ENCODE data around the gene RAVER1. TPM values are rescaled to one million over a fixed set of nuclear protein-coding genes. Genes with fewer than 3 reads are reported as not detected.
"Not testable (repeated sequence)": the region's sequence is repeated elsewhere in the genome, so short reads cannot be mapped to it uniquely, and the experiment has no call there.

The RAVER1 gene, protein sequence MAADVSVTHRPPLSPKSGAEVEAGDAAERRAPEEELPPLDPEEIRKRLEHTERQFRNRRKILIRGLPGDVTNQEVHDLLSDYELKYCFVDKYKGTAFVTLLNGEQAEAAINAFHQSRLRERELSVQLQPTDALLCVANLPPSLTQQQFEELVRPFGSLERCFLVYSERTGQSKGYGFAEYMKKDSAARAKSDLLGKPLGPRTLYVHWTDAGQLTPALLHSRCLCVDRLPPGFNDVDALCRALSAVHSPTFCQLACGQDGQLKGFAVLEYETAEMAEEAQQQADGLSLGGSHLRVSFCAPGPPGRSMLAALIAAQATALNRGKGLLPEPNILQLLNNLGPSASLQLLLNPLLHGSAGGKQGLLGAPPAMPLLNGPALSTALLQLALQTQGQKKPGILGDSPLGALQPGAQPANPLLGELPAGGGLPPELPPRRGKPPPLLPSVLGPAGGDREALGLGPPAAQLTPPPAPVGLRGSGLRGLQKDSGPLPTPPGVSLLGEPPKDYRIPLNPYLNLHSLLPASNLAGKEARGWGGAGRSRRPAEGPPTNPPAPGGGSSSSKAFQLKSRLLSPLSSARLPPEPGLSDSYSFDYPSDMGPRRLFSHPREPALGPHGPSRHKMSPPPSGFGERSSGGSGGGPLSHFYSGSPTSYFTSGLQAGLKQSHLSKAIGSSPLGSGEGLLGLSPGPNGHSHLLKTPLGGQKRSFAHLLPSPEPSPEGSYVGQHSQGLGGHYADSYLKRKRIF
- total RNA-seq = 10 to 100 TPM; 34.5 to 49.6 TPM
- polyA plus RNA-seq (ENCODE audit: insufficient read depth, low read depth, low replicate concordance) = 32.3 TPM
- long read RNA-seq, donor 1, transcript RAVER1-208 (13 exons, 3,501 nt) = major isoform, 12 of 12 reads
- long read RNA-seq, donor 1, partial matches to known transcripts = 0 of 12 reads
- long read RNA-seq, donor 1, other reads (novel, unspliced or antisense) = 0 of 12 reads
- long read RNA-seq, donor 2, partial matches to known transcripts = 11 of 14 reads
- long read RNA-seq, donor 2, other reads (novel, unspliced or antisense) = 0 of 14 reads

DNA sequence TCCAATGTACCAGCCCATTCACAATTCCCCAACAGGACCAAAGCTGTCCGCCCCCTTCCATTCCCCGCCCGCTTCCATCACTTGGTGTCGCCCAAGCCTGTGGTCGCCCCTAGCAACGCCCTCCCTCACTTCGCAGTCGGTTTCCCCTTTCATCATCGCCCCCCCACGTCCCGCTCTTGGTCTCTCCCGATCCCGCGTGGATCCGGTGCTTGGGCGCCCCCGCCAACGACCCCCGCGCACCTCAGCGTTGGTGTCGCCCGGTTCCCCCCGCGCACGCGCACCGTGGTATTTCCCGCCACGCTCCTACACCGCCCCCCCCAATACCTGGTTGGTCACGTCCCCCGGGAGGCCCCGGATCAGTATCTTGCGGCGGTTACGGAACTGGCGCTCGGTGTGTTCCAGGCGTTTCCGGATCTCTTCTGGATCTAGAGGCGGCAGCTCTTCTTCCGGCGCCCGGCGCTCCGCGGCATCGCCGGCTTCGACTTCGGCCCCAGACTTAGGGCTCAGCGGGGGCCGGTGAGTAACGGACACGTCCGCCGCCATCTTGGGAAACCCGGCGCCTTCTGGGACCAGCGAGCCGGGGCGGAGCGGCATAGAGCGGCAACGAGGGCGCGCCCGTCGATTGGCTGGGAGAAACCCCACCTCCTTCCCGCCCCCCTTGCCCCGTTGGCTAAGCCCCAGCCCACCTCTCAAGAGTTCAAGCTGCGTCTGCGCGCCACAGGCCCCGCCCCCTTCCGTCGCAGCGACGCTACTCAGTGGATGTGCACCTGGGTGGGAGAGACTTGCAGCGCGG is at the start of gene RAVER1:
Gene RAVER1 (minus strand): TSS at position 565 of the 793 bp plus-strand sequence. CDS start 22 bp downstream, at position 543.
- Histone ChIP-seq H3K9me3 (no peaks in the 10 kb centered on the region), H3K27me3 (no peaks in the 10 kb centered on the region), H3K4me3 (peak within 1 kb of the TSS; percentile 80 to 86), H3K27ac (peak within 1 kb of the TSS; percentile 83 to 95), H3K36me3 (ENCODE audit: low read depth, missing control alignments) (no peaks in the 10 kb centered on the region), H3K4me1 (peaks cover 20% of the 10 kb centered on the region)
- intact Hi-C loops (cut with DNase I; ENCODE audit: low total_unique reads) = no loop called here
- no peak for TF ChIP-seq POLR2A (IDR thresholded peaks at IDR 0.05)
- TF ChIP-seq, protein P1, sequence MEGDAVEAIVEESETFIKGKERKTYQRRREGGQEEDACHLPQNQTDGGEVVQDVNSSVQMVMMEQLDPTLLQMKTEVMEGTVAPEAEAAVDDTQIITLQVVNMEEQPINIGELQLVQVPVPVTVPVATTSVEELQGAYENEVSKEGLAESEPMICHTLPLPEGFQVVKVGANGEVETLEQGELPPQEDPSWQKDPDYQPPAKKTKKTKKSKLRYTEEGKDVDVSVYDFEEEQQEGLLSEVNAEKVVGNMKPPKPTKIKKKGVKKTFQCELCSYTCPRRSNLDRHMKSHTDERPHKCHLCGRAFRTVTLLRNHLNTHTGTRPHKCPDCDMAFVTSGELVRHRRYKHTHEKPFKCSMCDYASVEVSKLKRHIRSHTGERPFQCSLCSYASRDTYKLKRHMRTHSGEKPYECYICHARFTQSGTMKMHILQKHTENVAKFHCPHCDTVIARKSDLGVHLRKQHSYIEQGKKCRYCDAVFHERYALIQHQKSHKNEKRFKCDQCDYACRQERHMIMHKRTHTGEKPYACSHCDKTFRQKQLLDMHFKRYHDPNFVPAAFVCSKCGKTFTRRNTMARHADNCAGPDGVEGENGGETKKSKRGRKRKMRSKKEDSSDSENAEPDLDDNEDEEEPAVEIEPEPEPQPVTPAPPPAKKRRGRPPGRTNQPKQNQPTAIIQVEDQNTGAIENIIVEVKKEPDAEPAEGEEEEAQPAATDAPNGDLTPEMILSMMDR (IDR thresholded peaks at IDR 0.05) = no peak
- peak; percentile 98 for DNase-seq
- WGBS, 2 donors = 1% methylated on average over 11 to 79 of the region's 82 CpGs

DNA sequence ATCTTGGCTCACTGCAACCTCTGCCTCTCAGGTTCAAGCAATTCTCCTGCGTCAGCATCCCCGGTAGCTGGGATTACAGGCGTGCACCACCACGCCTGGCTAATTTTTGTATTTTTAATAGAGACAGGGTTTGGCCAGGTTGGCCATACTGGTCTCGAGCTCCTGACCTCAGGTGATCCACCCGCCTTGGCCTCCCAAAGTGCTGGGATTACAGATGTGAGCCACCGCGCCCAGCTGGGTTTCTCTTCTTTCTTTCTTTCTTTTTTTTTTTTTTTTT is 49.8 kb upstream of the RAVER1 start:
- DNase-seq, H3K27ac ChIP-seq: not testable (repeated sequence)
- 90 to 95% methylated on average over 8 of the region's 8 CpGs for WGBS, 2 donors

DNA sequence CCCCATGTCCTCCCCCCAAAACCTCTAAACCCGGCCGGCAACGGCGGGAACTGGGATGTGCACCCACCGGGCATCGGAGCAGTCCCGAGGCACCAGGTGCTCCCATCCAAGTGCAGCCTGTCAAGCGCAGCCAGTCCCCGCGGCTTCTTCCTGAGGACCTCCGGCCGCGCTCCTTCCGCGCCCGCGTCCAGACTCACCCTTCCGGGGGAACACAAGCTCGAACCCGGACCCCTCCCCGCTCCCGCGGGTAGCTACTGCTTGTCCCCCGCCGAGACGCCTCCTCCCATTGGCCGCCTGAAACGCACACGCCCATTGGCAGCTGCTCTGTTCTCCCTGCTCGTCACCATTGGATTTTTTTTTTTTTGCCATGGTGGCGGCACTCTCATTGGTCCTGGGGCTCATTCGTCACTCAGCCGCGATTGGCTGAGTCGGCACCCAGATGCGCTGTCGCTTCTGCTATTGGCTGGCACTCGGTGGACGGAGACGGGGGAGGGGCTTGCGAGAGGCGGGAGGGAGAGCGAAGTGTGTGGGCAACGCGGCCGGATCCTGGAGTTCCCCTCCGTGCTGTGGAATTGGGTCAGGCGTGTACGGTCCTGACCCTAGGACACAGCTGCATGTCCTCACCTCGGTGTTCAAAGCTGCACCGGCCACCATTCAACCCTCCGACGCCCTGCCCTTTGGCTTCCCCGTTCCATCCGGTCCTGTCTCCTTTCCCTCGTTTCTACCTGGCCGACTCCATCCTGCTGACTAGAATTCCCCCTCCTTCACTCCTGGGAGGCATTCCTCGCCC is 47.2 kb upstream of the RAVER1 start, which contains the start of gene TYK2:
Gene TYK2 (minus strand): TSS at position 260 of the 790 bp plus-strand sequence. CDS start 2,166 bp downstream, outside the sequence.
- intact Hi-C loops (cut with DNase I; ENCODE audit: low total_unique reads) = no loop called here
- no peaks in the 10 kb centered on the region for H3K36me3 ChIP-seq (ENCODE audit: low read depth, missing control alignments)
- no peaks in the 10 kb centered on the region for H3K27me3 ChIP-seq
- DNase-seq = peak; percentile 98
- WGBS, 2 donors = 0% methylated on average over 57 to 58 of the region's 58 CpGs
- peak within 1 kb of the TSS; percentile 73 to 79 for H3K27ac ChIP-seq
- H3K4me1 ChIP-seq = peaks cover 5% of the 10 kb centered on the region
- peak within 1 kb of the TSS; percentile 90 to 94 for H3K4me3 ChIP-seq
- TF ChIP-seq POLR2A (IDR thresholded peaks at IDR 0.05) = no peak
- TF ChIP-seq, protein P1 (IDR thresholded peaks at IDR 0.05) = peak in 1 of 3 experiments; percentile 4
- H3K9me3 ChIP-seq = no peaks in the 10 kb centered on the region

More for the DNA sequence above, 49.8 kb upstream of the RAVER1 start:
- H3K4me3 ChIP-seq; H3K9me3 ChIP-seq; H3K27me3 ChIP-seq; H3K4me1 ChIP-seq; intact Hi-C loops (cut with DNase I; ENCODE audit: low total_unique reads); H3K36me3 ChIP-seq (ENCODE audit: low read depth, missing control alignments): not testable (repeated sequence)

DNA sequence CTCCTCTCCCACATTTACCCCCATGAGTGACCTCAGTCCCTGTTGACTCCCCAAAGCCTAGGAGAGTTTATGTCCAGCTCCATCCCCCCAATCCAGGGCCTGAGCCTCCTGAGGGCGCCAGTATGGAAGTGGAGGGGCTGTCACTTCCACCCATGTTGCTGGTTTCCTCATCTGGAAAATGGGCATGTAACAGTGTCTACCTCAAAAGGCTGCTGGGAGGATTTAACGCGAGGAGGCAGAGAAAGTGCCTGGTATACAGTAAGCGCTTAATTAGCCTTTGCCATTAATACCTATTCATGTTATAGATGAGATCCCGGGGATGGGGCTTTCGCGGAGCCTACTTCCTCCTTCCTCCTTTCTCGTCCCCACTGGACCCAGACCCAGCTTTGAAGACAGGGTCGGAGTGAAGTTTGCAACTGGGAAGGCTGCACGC is 46.6 kb upstream of the RAVER1 start:
- Histone ChIP-seq H3K4me3 (peak overlapping the region; percentile 90 to 94), H3K36me3 (ENCODE audit: low read depth, missing control alignments) (no peaks in the 10 kb centered on the region), H3K27me3 (no peaks in the 10 kb centered on the region), H3K9me3 (no peaks in the 10 kb centered on the region), H3K27ac (peak overlapping the region; percentile 73 to 79), H3K4me1 (peaks cover 5% of the 10 kb centered on the region)
- 0 to 2% methylated on average over 8 to 10 of the region's 10 CpGs for WGBS, 2 donors
- intact Hi-C loops (cut with DNase I; ENCODE audit: low total_unique reads) = no loop called here
- TF ChIP-seq, protein P1 (IDR thresholded peaks at IDR 0.05) = no peak
- TF ChIP-seq POLR2A (IDR thresholded peaks at IDR 0.05) = no peak
- DNase-seq = no peak
